ENCODE results near the gene APOL3. TPM values are rescaled to one million over a fixed set of nuclear protein-coding genes. Genes with fewer than 3 reads are reported as not detected.

Gene APOL3
- polyA plus RNA-seq, 1 of the 3 experiments (the other 2 are of a cell fraction), result 1.1 TPM

GRCh38 chr22:36117053-36117554 is 43.5 kb downstream of the APOL3 start (continued):
- no peak for TF ChIP-seq TAF1 (IDR thresholded peaks at IDR 0.05; ENCODE audit: borderline replicate concordance, low read depth, low read length)

GRCh38 chr22:36116127-36116526 is 44.4 kb downstream of the APOL3 start:
- no peaks in the 10 kb centered on the region for H3K4me1 ChIP-seq (ENCODE audit: control insufficient read depth in 1 of 2, insufficient read depth in 2 of 2, low read depth in 1 of 2, low read length in 1 of 2)
- 83% methylated on average over 2 of the region's 2 CpGs for whole genome bisulfite sequencing (ENCODE audit: low lambda C conversion rate)
- CTCF ChIA-PET, result interaction anchor here (0.9 to 3.1 kb wide), 5 partner anchors 9 to 185 kb away, joined by 3 to 18 read pairs (median 5); no protein-coding TSS in a partner anchor
- H3K4me3 ChIP-seq (ENCODE audit: low read depth in 2 of 2, low read length in 1 of 2), result no peak overlapping the region
- no peak overlapping the region for H3K27ac ChIP-seq (ENCODE audit: low read depth in 2 of 2, low read length in 1 of 2)
- no peaks in the 10 kb centered on the region for H3F3A ChIP-seq (replicated peaks; ENCODE audit: insufficient read depth)
- H3K79me2 ChIP-seq (ENCODE audit: insufficient read depth), result no peaks in the 10 kb centered on the region
- H3K9me2 ChIP-seq, result no peaks in the 10 kb centered on the region
- H3K9me3 ChIP-seq, result no peaks in the 10 kb centered on the region
- H4K20me1 ChIP-seq (ENCODE audit: insufficient read depth), result no peaks in the 10 kb centered on the region
- no peaks in the 10 kb centered on the region for H3K36me3 ChIP-seq (replicated peaks in 1 of 2; ENCODE audit: control insufficient read depth in 1 of 2, insufficient read depth in 2 of 2, low read length in 1 of 2)
- H3K4me2 ChIP-seq, result no peak overlapping the region
- POLR2A ChIA-PET, result no interaction called here
- H3K9ac ChIP-seq, result no peak overlapping the region
- no peak for TF ChIP-seq EZH2phosphoT487 (IDR thresholded peaks at IDR 0.05; ENCODE audit: borderline replicate concordance, low read depth)
- no peak for DNase-seq
- no peak overlapping the region for H2AFZ ChIP-seq (ENCODE audit: low read depth)
- no peaks in the 10 kb centered on the region for H3K27me3 ChIP-seq (ENCODE audit: insufficient read depth)

- Histone ChIP-seq H3K9me2 (no peaks in the 10 kb centered on the region), H3K4me3 (ENCODE audit: low read depth in 2 of 2, low read length in 1 of 2) (no peak overlapping the region), H3K9me3 (no peaks in the 10 kb centered on the region), H3K27me3 (ENCODE audit: insufficient read depth) (no peaks in the 10 kb centered on the region), H3K36me3 (replicated peaks in 1 of 2; ENCODE audit: control insufficient read depth in 1 of 2, insufficient read depth in 2 of 2, low read length in 1 of 2) (no peaks in the 10 kb centered on the region), H3K27ac (ENCODE audit: low read depth in 2 of 2, low read length in 1 of 2) (no peak overlapping the region), H4K20me1 (ENCODE audit: insufficient read depth) (no peaks in the 10 kb centered on the region), H3K4me2 (no peak overlapping the region), H3F3A (replicated peaks; ENCODE audit: insufficient read depth) (no peaks in the 10 kb centered on the region), H3K4me1 (ENCODE audit: control insufficient read depth in 1 of 2, insufficient read depth in 2 of 2, low read depth in 1 of 2, low read length in 1 of 2) (peaks cover 0 to 7% of the 10 kb centered on the region in 2 experiments; a peak in 1 of 4 replicates), H2AFZ (ENCODE audit: low read depth) (no peak overlapping the region), H3K9ac (no peak overlapping the region), H3K79me2 (ENCODE audit: insufficient read depth) (no peaks in the 10 kb centered on the region)
- no peak for DNase-seq
- ChIA-PET POLR2A (no interaction called here), CTCF (interaction anchor here (1.6 kb wide), 1 partner anchor 47 kb away, joined by 11 read pairs; no protein-coding TSS in a partner anchor)
- TF ChIP-seq EP300 (IDR thresholded peaks at IDR 0.05; ENCODE audit: borderline replicate concordance in 1 of 2, low read depth in 1 of 2, low read length in 1 of 2) (no peak), RXRA (IDR thresholded peaks at IDR 0.05; ENCODE audit: borderline replicate concordance, low read depth) (no peak), ELF1 (IDR thresholded peaks at IDR 0.05) (no peak), MXI1 (IDR thresholded peaks at IDR 0.05; ENCODE audit: low read depth, low read length) (no peak), USF2 (IDR thresholded peaks at IDR 0.05; ENCODE audit: borderline replicate concordance, low read depth, low read length) (no peak), NFIC (IDR thresholded peaks at IDR 0.05; ENCODE audit: borderline replicate concordance) (no peak), IRF3 (IDR thresholded peaks at IDR 0.05; ENCODE audit: low read depth, low read length) (no peak), SMC3 (IDR thresholded peaks at IDR 0.05; ENCODE audit: low read depth, low read length) (no peak), PBX3 (IDR thresholded peaks at IDR 0.05) (no peak)
- WGBS (ENCODE audit: low lambda C conversion rate), result 57% methylated on average over 1 of the region's 1 CpG
Measured at GRCh38 chr22:36113121-36113520, 47.4 kb downstream of the APOL3 start.

All from SK-N-SH (cell line).